Keratinocyte (primary cell): Measurements from ENCODE around the gene FBXO8.

Experiments
- CTCF ChIP-seq, 3 experiments: IDR thresholded peaks in 1 of 3; conservative IDR thresholded peaks in 1 of 3; optimal IDR thresholded peaks in 1 of 3; 2 replicates in 2 of 3; 3 replicates in 1 of 3; pipeline versions ENCODE3 to v1.5.1; 2011; ENCODE audit warnings: low read length in 3 of 3, mild to moderate bottlenecking in 3 of 3, moderate library complexity in 2 of 3, control low read depth in 1 of 3, inconsistent platforms in 1 of 3; ENCODE audit not compliant: insufficient read depth in 2 of 3; ENCODE audit errors: extremely low read depth in 1 of 3
- EZH2 ChIP-seq: IDR thresholded peaks from one replicate; pipeline ENCODE4 v1.6.1; 2012; ENCODE audit warnings: inconsistent platforms, mild to moderate bottlenecking, low read length, moderate library complexity

DNA sequence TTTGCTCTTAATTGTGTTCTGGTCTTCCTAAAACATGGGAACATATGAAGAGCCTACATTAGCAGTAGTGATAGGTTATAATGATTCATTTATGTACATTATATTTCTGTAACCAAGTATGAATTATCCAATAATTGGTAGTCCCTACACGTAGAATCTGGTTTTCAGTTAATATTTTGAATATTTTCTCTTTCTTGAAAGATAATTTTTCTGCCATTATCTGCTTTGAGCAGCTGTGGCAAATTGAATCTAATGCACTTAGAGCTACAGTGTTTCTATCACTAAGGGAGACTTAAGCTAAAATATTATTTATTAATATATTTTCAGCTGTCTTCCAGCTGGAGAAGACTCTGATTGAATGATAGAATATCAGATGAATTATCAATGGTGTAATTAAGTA is 21.2 kb upstream of the FBXO8 start:
- TF ChIP-seq CTCF (optimal IDR thresholded peaks at IDR 0.05 in 1 of 3, IDR thresholded peaks at IDR 0.05 in 1 of 3, conservative IDR thresholded peaks at IDR 0.05 in 1 of 3; ENCODE audit: extremely low read depth in 1 of 3, insufficient read depth in 2 of 3, low read length in 3 of 3) (no peak), EZH2 (no peak)
